CD4-positive, alpha-beta T cell treated with Interleukin-1 beta for 1 hour (primary cell): ENCODE data around the gene TMEM132C.
"Not testable (repeated sequence)": the region's sequence is repeated elsewhere in the genome, so short reads cannot be mapped to it uniquely, and the experiment has no call there.

Experiments used
- DNase-seq, 2 donors: peaks; one replicate each; pipeline ENCODE4 v3.0.0-alpha.2; 2020 to 2022

The TMEM132C gene

GRCh38 chr12:128424931-128425431 lies 158.0 kb downstream of the TMEM132C start:
- no peak for DNase-seq

GRCh38 chr12:128425666-128426331 lies 158.8 kb downstream of the TMEM132C start:
- no peak for DNase-seq

- no peak for DNase-seq
Observed at GRCh38 chr12:128426511-128426910, 159.5 kb downstream of the TMEM132C start.

- DNase-seq: no peak
Observed at GRCh38 chr12:128439796-128440195, 172.8 kb downstream of the TMEM132C start.

GRCh38 chr12:128442096-128442495 lies 175.1 kb downstream of the TMEM132C start:
- no peak for DNase-seq

GRCh38 chr12:128444598-128444997 lies 177.6 kb downstream of the TMEM132C start:
- DNase-seq: no peak

GRCh38 chr12:128445415-128446127 lies 178.6 kb downstream of the TMEM132C start:
- DNase-seq: no peak

GRCh38 chr12:128449146-128449894 lies 182.3 kb downstream of the TMEM132C start:
- no peak for DNase-seq

- DNase-seq: no peak
Observed at GRCh38 chr12:128450810-128451209, 183.8 kb downstream of the TMEM132C start.

- DNase-seq: no peak
Observed at GRCh38 chr12:128455851-128456250, 188.9 kb downstream of the TMEM132C start.

GRCh38 chr12:128456922-128457321 lies 190.0 kb downstream of the TMEM132C start:
- DNase-seq: no peak

GRCh38 chr12:128458301-128458974 lies 191.5 kb downstream of the TMEM132C start:
- DNase-seq: no peak

- DNase-seq: no peak
Observed at GRCh38 chr12:128459067-128459466, 192.1 kb downstream of the TMEM132C start.

GRCh38 chr12:128463881-128464280 lies 196.9 kb downstream of the TMEM132C start:
- no peak for DNase-seq

GRCh38 chr12:128467882-128468281 lies 200.9 kb downstream of the TMEM132C start:
- DNase-seq: no peak

GRCh38 chr12:128468926-128469325 lies 202.0 kb downstream of the TMEM132C start:
- DNase-seq: no peak

- DNase-seq: no peak
Observed at GRCh38 chr12:128471491-128471890, 204.5 kb downstream of the TMEM132C start.

- DNase-seq: no peak
Observed at GRCh38 chr12:128474916-128475315, 207.9 kb downstream of the TMEM132C start.

- DNase-seq: no peak
Observed at GRCh38 chr12:128476266-128476665, 209.3 kb downstream of the TMEM132C start.

GRCh38 chr12:128483526-128484255 lies 216.7 kb downstream of the TMEM132C start:
- no peak for DNase-seq

GRCh38 chr12:128497376-128497775 lies 230.4 kb downstream of the TMEM132C start:
- DNase-seq: not testable (repeated sequence)

GRCh38 chr12:128507470-128507869 lies 240.5 kb downstream of the TMEM132C start:
- no peak for DNase-seq
